PFSK-1 (cell line): ENCODE data around the gene BBS12. TPM values are rescaled to one million over a fixed set of nuclear protein-coding genes. Genes with fewer than 3 reads are reported as not detected.
A peak's percentile ranks its signal among the peaks of the same experiment; 100 is the strongest.

Experiments
- FOXP2 ChIP-seq: optimal IDR thresholded peaks from 2 replicates; pipeline ENCODE3; 2011; ENCODE audit warnings: borderline replicate concordance, control low read depth, inconsistent platforms; ENCODE audit not compliant: insufficient read depth; ENCODE audit errors: extremely low read length, extremely low read depth
- POLR2AphosphoS5 ChIP-seq: IDR thresholded peaks from 2 replicates; pipeline ENCODE4 v1.6.1; 2012; ENCODE audit warnings: low read depth, mild to moderate bottlenecking, control low read depth, low read length, moderate library complexity
- SIN3A ChIP-seq: IDR thresholded peaks from 2 replicates; pipeline ENCODE4 v1.6.1; 2012; ENCODE audit warnings: mild to moderate bottlenecking, low read length, moderate library complexity, borderline replicate concordance; ENCODE audit not compliant: insufficient read depth
- TAF1 ChIP-seq: IDR thresholded peaks from 2 replicates; pipeline ENCODE4 v1.6.1; 2012; ENCODE audit warnings: low read length, control low read depth, borderline replicate concordance; ENCODE audit not compliant: insufficient read depth
- polyA plus RNA-seq: library from polyadenylated mRNA; unstranded; fragments of >200 nt; gene quantifications from one replicate; pipeline ENCODE4 v1.2.1, GENCODE V29; 2012; ENCODE audit warnings: low read depth, missing spikeins; ENCODE audit not compliant: insufficient read length
- TF ChIP-seq, protein P1 (sequence below), 2 experiments: IDR thresholded peaks; 2 replicates each; pipeline versions ENCODE4 v1.6.1 to v1.8.0; 2011 to 2012; ENCODE audit warnings: low read depth in 2 of 2, low read length in 2 of 2, control low read depth in 1 of 2, inconsistent platforms in 1 of 2, mild to moderate bottlenecking in 1 of 2, moderate library complexity in 1 of 2; ENCODE audit not compliant: insufficient read depth in 1 of 2

Gene BBS12
- polyA plus RNA-seq, result 0.28 TPM

DNA sequence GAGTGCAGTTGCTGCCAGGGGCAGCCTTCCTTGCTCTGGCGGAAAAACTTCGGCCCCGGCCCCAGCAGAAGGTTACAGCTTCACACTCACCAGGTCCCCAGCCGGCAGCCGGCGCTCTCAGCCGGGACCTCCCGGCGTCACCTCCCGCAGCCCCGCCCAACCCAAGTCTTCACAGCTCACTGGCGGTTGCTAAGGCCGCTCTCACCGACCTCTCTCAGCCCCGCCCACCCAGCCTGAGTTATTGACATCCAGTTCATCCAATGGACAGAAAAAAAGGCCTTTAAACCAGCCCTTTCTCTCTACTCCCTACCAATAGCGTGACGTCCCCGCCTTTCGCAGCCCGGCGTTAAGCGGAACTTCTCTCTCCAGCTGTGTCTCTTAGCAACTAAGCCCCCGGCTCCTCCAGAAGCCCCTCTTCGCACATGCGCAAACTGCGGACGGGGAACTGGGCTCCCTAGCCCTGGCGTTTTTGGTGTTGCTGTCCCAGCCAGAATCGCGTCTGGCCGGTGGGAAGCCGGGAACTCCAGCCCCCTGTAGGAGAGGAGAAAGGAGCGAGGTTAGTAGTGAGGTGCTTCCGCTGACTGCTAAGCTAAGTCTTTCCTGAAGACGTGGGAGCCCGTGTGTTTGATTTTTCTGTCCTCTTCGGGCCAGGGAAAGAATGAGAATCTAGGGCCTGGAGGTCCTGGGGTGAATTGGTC, at the start of gene BBS12:
Gene BBS12 (plus strand): TSS at position 376 of the 698 bp plus-strand sequence. CDS start 9,189 bp downstream, outside the sequence.
- TF ChIP-seq SIN3A (peak; percentile 66; the same call in 1 of the 2 replicates), FOXP2 (peak; percentile 21), TAF1 (no peak), POLR2AphosphoS5 (no peak; the same call in 1 of the 2 replicates)
- TF ChIP-seq, protein P1, sequence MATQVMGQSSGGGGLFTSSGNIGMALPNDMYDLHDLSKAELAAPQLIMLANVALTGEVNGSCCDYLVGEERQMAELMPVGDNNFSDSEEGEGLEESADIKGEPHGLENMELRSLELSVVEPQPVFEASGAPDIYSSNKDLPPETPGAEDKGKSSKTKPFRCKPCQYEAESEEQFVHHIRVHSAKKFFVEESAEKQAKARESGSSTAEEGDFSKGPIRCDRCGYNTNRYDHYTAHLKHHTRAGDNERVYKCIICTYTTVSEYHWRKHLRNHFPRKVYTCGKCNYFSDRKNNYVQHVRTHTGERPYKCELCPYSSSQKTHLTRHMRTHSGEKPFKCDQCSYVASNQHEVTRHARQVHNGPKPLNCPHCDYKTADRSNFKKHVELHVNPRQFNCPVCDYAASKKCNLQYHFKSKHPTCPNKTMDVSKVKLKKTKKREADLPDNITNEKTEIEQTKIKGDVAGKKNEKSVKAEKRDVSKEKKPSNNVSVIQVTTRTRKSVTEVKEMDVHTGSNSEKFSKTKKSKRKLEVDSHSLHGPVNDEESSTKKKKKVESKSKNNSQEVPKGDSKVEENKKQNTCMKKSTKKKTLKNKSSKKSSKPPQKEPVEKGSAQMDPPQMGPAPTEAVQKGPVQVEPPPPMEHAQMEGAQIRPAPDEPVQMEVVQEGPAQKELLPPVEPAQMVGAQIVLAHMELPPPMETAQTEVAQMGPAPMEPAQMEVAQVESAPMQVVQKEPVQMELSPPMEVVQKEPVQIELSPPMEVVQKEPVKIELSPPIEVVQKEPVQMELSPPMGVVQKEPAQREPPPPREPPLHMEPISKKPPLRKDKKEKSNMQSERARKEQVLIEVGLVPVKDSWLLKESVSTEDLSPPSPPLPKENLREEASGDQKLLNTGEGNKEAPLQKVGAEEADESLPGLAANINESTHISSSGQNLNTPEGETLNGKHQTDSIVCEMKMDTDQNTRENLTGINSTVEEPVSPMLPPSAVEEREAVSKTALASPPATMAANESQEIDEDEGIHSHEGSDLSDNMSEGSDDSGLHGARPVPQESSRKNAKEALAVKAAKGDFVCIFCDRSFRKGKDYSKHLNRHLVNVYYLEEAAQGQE (IDR thresholded peaks at IDR 0.05; ENCODE audit: insufficient read depth in 1 of 2, low read depth in 2 of 2, low read length in 2 of 2), result 0 out of 4 replicates have a peak, but pooled peaks of 1 of the 2 experiments have one; percentile 52

GRCh38 chr4:122686691-122687090, 45.8 kb upstream of the BBS12 start:
- no peak for TF ChIP-seq POLR2AphosphoS5
- TF ChIP-seq SIN3A, result no peak
- no peak for TF ChIP-seq TAF1
- no peak for TF ChIP-seq FOXP2

DNA sequence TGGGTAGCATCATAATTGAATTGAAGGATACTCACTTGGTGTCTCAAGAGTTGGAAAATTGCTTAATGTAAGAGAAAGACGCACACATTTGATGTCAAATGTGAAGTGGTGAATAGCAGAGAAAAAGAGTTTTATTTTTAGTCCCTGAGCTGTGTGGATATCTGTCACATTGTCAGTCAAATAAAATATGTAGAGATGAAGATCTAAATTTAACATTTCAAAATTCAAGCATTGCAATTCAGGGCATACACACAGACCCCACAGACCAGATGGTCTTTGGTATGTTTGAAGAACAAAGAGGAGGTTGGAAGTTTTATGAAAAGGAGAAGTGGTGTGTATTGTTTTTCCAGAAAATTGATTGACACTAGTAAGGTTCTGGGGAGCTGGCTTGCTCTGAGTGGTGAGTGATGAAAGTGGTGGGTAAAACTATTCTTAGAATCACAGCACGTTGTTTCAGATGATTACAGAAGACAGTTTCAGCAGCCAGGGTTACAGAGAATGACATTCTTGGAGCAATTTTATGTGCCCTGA, 44.9 kb upstream of the BBS12 start:
- TF ChIP-seq, protein P1 (IDR thresholded peaks at IDR 0.05; ENCODE audit: insufficient read depth in 1 of 2, low read depth in 2 of 2, low read length in 2 of 2), result no peak
- TF ChIP-seq SIN3A (no peak), POLR2AphosphoS5 (no peak), TAF1 (no peak), FOXP2 (no peak)

DNA sequence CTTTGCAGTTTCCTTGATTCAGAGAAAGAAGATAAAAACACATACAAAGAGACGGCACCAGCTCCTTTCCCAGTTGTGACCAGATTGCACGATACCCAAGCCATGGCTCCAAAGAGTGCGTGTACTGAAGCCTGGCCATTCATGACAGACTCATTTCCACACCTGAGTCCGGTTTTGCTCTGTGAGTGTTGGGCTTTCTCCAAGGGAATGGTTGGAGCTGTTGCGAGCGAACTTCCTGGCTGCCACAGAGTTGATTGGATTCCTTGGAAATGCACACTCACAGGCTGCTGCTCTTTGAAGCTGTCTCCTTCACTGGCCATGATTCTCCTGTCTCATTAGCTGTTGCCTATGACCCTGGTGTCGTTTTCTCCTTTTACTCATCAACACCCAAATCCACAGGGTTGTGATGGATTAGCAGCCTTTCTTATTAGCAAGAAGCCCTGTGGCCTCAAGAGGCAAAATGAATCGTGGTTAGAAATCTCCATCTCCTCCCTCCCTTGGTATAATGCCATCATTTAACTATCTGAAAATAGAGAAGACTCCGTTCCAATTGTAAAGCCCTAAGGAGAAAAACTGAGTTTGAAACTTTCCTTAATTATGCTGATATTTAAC, 43.9 kb upstream of the BBS12 start:
- TF ChIP-seq TAF1 (no peak), SIN3A (no peak)
- TF ChIP-seq, protein P1 (IDR thresholded peaks at IDR 0.05; ENCODE audit: insufficient read depth in 1 of 2, low read depth in 2 of 2, low read length in 2 of 2), result no peak

DNA sequence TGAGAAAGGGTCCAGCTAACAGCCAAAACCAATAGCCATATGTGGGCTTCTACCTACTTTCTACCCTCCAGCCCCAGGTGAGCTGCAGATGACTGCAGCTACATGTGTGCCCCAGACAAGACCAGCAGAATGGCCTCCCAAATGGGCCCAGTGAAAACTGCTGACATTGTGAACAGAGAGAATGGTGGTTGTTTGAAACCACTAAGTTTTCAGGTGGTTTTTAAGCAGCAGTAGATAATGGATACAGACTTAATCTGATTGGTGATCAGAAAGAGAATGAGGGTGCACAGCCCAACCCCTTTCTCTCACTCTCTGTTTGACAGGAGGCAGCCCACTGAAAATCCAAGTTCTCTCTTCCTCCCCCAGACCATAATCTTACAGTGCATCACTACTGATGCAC, 42.5 kb upstream of the BBS12 start:
- TF ChIP-seq POLR2AphosphoS5 (no peak), FOXP2 (no peak), TAF1 (no peak), SIN3A (no peak)
- TF ChIP-seq, protein P1 (IDR thresholded peaks at IDR 0.05; ENCODE audit: insufficient read depth in 1 of 2, low read depth in 2 of 2, low read length in 2 of 2), result no peak
